T-cell (primary cell): ENCODE results near the gene HAUS7. TPM values are rescaled to one million over a fixed set of nuclear protein-coding genes. Genes with fewer than 3 reads are reported as not detected.
A peak's percentile ranks its signal among the peaks of the same experiment; 100 is the strongest.
"Not testable (repeated sequence)": the region's sequence is repeated elsewhere in the genome, so short reads cannot be mapped to it uniquely, and the experiment has no call there.

Experiments
- ATAC-seq, 4 experiments: fragments of 200-7000 bp in 3 of 4; fragments of 150-1000 bp in 1 of 4; cut with Tn5 transposase; replicated peaks in 1 of 4; 1 replicate in 3 of 4; 2 replicates in 1 of 4; pipeline ENCODE4 v1.10.0; 2021; ENCODE audit warnings: moderate library complexity in 3 of 4, mild to moderate bottlenecking in 2 of 4, moderate number of reproducible peaks in 1 of 4
- CTCF ChIA-PET, 2 donors: fragments of 300-600 bp; sonication (Branson Sonifier 250); formaldehyde crosslinking; loops; one replicate each; lab custom pipeline; 2022; ENCODE audit warnings: antibody characterized with exemption in 2 of 2; lab: Charles Lee
- POLR2A ChIA-PET, 2 donors: fragments of 300-600 bp; sonication (Branson Sonifier 250); formaldehyde crosslinking; loops; one replicate each; lab custom pipeline; 2022; ENCODE audit warnings: antibody characterized with exemption in 2 of 2; lab: Charles Lee
- DNase-seq, 35 experiments: peaks; one replicate each; pipeline versions ENCODE4 v3.0.0 to v3.0.0-alpha.2; 2013 to 2023
- H3K27ac ChIP-seq: one replicate; pipeline ENCODE4 v1.5.1; 2013; ENCODE audit warnings: low read length
- H3K27me3 ChIP-seq, 2 experiments: replicated peaks in 1 of 2; 1 replicate in 1 of 2; 2 replicates in 1 of 2; pipeline versions ENCODE4 v1.6.1 to v1.7.0; 2013; ENCODE audit warnings: low read length in 1 of 2, mixed read lengths in 1 of 2; ENCODE audit not compliant: control insufficient read depth in 2 of 2, insufficient read depth in 2 of 2; ENCODE audit errors: extremely low read depth in 1 of 2
- H3K36me3 ChIP-seq, 2 donors: 1 replicate in 1 of 2; 2 replicates in 1 of 2; pipeline versions ENCODE4 v1.6.1 to v1.7.0; 2013; ENCODE audit warnings: low read length in 1 of 2; ENCODE audit not compliant: control insufficient read depth in 2 of 2, insufficient read depth in 1 of 2; ENCODE audit errors: extremely low read depth in 1 of 2
- H3K4me1 ChIP-seq, 2 experiments: 1 replicate in 1 of 2; 2 replicates in 1 of 2; pipeline versions ENCODE4 v1.6.1 to v1.7.0; 2013; ENCODE audit warnings: low read length in 2 of 2, mixed read lengths in 1 of 2; ENCODE audit not compliant: insufficient read depth in 2 of 2, control insufficient read depth in 1 of 2; ENCODE audit errors: extremely low read depth in 1 of 2
- H3K4me3 ChIP-seq, 2 donors: 1 replicate in 1 of 2; 2 replicates in 1 of 2; pipeline versions ENCODE4 v1.5.1 to v1.7.0; 2013; ENCODE audit warnings: mild to moderate bottlenecking in 2 of 2, low read length in 1 of 2, moderate library complexity in 1 of 2; ENCODE audit not compliant: control insufficient read depth in 1 of 2; ENCODE audit errors: extremely low read depth in 1 of 2
- H3K9me3 ChIP-seq: 2 replicates; pipeline ENCODE4 v1.7.0; 2013
- H3K27ac Mint-ChIP-seq, 2 donors: one replicate each; pipeline ENCODE4 v1.8.0; 2020 to 2021; ENCODE audit warnings: mild to moderate bottlenecking in 2 of 2, mixed read lengths in 2 of 2
- H3K27me3 Mint-ChIP-seq, 2 donors: one replicate each; pipeline ENCODE4 v1.8.0; 2021 to 2022; ENCODE audit warnings: mixed read lengths in 2 of 2
- H3K36me3 Mint-ChIP-seq: one replicate; pipeline ENCODE4 v1.8.0; 2021; ENCODE audit warnings: mixed read lengths
- H3K4me1 Mint-ChIP-seq, 3 donors: one replicate each; pipeline ENCODE4 v1.8.0; 2020 to 2022; ENCODE audit warnings: mixed read lengths in 3 of 3, mild to moderate bottlenecking in 1 of 3
- H3K4me3 Mint-ChIP-seq, 3 donors: one replicate each; pipeline ENCODE4 v1.8.0; 2020 to 2022; ENCODE audit warnings: mild to moderate bottlenecking in 3 of 3, mixed read lengths in 3 of 3, moderate library complexity in 3 of 3
- H3K9me3 Mint-ChIP-seq, 3 donors: one replicate each; pipeline ENCODE4 v1.8.0; 2020 to 2022; ENCODE audit warnings: mixed read lengths in 3 of 3
- WGBS: methylation state at CpG from one replicate; pipeline ENCODE4 v1.1.5; 2013; ENCODE audit warnings: missing lambda C conversion rate; ENCODE audit not compliant: insufficient coverage; 5-methylcytosine and 5-hydroxymethylcytosine counted together
- total RNA-seq, 35 experiments: library from RNA in 6 of 35; stranded (reverse) in 6 of 35; fragments of 120-200 nt in 1 of 35; gene quantifications; one replicate each; pipeline versions ENCODE4 v1.2.1 to v1.2.4 and lab custom pipeline; 2013 to 2026

The HAUS7 gene
- total RNA-seq, 5 donors from 2014 or later (not counting 1 experiment from before 2014, with no cell fraction given): 30.7 to 58.4 (median 48.6) TPM

DNA sequence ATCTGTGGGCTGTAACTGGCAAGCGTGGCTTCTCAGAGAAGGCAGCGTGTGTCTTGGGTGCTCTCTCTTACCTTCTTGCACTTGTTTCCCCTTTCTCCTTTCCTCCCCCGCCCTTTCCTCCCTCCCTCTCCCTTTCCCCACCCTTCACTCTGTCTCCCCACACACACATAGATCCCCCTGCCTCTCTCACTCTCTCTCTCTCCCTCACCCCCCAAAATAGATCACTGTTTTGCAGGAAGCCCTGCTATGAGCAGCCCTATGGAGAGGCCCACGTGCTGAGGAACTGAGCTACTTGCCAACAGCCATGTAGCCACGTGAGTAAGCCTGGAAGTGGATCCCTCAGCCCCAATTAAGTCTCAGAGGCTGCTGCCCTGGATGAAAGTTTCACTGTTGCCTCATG is 65.0 kb downstream of the HAUS7 start:
- ATAC-seq (no peak), DNase-seq (no peak)
- H3K27ac ChIP-seq: no peak overlapping the region
- no peaks in the 10 kb centered on the region for H3K36me3 Mint-ChIP-seq
- WGBS: 20% methylated on average over 1 of the region's 5 CpGs
- CTCF ChIA-PET: interaction anchor here in 1 of 2 donors (0.9 kb wide), 1 partner anchor 102 kb away, joined by 3 read pairs; no protein-coding TSS in a partner anchor
- no peak overlapping the region for H3K4me3 ChIP-seq
- POLR2A ChIA-PET: no interaction called here
- H3K36me3 ChIP-seq: no peaks in the 10 kb centered on the region
- no peaks in the 10 kb centered on the region for H3K9me3 ChIP-seq
- H3K27me3 Mint-ChIP-seq: peaks cover 0 to 13% of the 10 kb centered on the region in 2 donors
- no peaks in the 10 kb centered on the region for H3K27me3 ChIP-seq
- H3K4me1 Mint-ChIP-seq: no peaks in the 10 kb centered on the region
- H3K4me3 Mint-ChIP-seq: no peak overlapping the region
- no peaks in the 10 kb centered on the region for H3K9me3 Mint-ChIP-seq
- no peak overlapping the region for H3K27ac Mint-ChIP-seq
- no peaks in the 10 kb centered on the region for H3K4me1 ChIP-seq

- POLR2A ChIA-PET: interaction anchor here in 1 of 2 donors (0.6 kb wide), 1 partner anchor 59 kb away, joined by 4 read pairs; no protein-coding TSS in a partner anchor
- H3K9me3 Mint-ChIP-seq, H3K4me3 Mint-ChIP-seq, H3K27me3 ChIP-seq, H3K9me3 ChIP-seq, ATAC-seq, H3K4me3 ChIP-seq, H3K4me1 Mint-ChIP-seq, H3K27ac ChIP-seq, H3K36me3 Mint-ChIP-seq, H3K4me1 ChIP-seq, CTCF ChIA-PET, DNase-seq, H3K36me3 ChIP-seq, H3K27ac Mint-ChIP-seq: not testable (repeated sequence)
- 100% methylated on average over 2 of the region's 5 CpGs for WGBS
- H3K27me3 Mint-ChIP-seq: peaks cover 0 to 13% of the 10 kb centered on the region in 2 donors
Measured at GRCh38 chrX:153404333-153404732, 66.0 kb downstream of the HAUS7 start.

- Histone ChIP-seq H3K27me3 (peaks cover 0 to 3% of the 10 kb centered on the region in 2 experiments), H3K4me3 (no peak within 1 kb of the TSS), H3K4me1 (peaks cover 0 to 3% of the 10 kb centered on the region in 2 experiments), H3K27ac (no peak within 1 kb of the TSS), H3K9me3 (no peaks in the 10 kb centered on the region), H3K36me3 (no peaks in the 10 kb centered on the region)
- peaks cover 0 to 16% of the 10 kb centered on the region in 2 donors for H3K27me3 Mint-ChIP-seq
- no peaks in the 10 kb centered on the region for H3K4me1 Mint-ChIP-seq
- H3K4me3 Mint-ChIP-seq: no peak within 1 kb of the TSS
- H3K27ac Mint-ChIP-seq: no peak within 1 kb of the TSS
- no peak for ATAC-seq
- H3K9me3 Mint-ChIP-seq: no peaks in the 10 kb centered on the region
- ChIA-PET POLR2A (no interaction called here), CTCF (no interaction called here)
- WGBS: 96% methylated on average over 16 of the region's 29 CpGs
- no peaks in the 10 kb centered on the region for H3K36me3 Mint-ChIP-seq
- no peak for DNase-seq
Measured at GRCh38 chrX:153401133-153401764, 69.1 kb downstream of the HAUS7 start, which contains the start of gene PNMA6E. TSS of gene PNMA6E (minus strand) at chrX:153401350. CDS start at chrX:153398849, 2,501 bp downstream.

GRCh38 chrX:153400146-153401132 is 69.9 kb downstream of the HAUS7 start:
- 64% methylated on average over 29 of the region's 60 CpGs for WGBS
- H3K27me3 Mint-ChIP-seq: peaks cover 0 to 14% of the 10 kb centered on the region in 2 donors
- H3K27me3 ChIP-seq: peaks cover 0 to 3% of the 10 kb centered on the region in 2 experiments
- peaks cover 0 to 1% (median 0%) of the 10 kb centered on the region in 3 donors for H3K4me1 Mint-ChIP-seq
- H3K4me1 ChIP-seq: peaks cover 0 to 3% of the 10 kb centered on the region in 2 experiments
- ChIA-PET CTCF (no interaction called here), POLR2A (no interaction called here)
- no peaks in the 10 kb centered on the region for H3K9me3 Mint-ChIP-seq
- DNase-seq (peak in 28 of 35 experiments; percentile 10 to 70 (median 37)), ATAC-seq (peak in 3 of 4 experiments; percentile 34 to 60 (median 48))
- no peaks in the 10 kb centered on the region for H3K36me3 Mint-ChIP-seq
- no peak overlapping the region for H3K4me3 ChIP-seq
- H3K9me3 ChIP-seq: no peaks in the 10 kb centered on the region
- no peak overlapping the region for H3K27ac ChIP-seq
- H3K36me3 ChIP-seq: no peaks in the 10 kb centered on the region
- H3K4me3 Mint-ChIP-seq: no peak overlapping the region
- no peak overlapping the region for H3K27ac Mint-ChIP-seq

DNA sequence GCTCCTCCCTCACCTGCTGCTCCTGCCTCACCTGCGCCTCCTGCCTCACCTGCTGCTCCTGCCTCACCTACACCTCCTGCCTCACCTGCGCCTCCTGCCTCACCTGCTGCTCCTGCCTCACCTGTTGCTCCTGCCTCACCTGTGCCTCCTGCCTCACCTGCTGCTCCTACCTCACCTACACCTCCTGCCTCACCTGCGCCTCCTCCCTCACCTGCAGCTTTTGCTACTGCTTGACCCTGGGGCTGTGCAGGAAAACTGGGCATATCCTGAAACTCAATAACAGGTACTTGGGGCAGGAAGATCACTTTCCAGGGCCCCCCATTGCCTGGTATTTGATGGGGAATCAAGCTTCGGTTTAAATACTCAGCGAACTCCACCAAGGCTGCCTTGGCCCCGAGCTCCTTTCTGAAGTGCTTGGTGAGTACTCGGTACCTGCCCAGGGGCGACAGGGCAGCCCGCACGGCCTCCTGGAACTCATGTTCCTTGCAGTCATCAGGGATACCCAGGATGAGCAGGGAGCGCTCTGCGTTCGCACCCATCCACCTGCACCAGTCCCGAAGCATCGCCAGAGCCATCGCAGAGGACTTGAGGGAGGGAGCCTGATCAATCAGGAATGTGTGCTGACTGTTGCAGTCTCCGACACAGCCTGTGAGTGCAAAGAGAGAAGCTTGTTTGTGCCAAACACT is 72.0 kb downstream of the HAUS7 start:
- WGBS: 97% methylated on average over 5 of the region's 17 CpGs
- POLR2A ChIA-PET: interaction anchor here in 1 of 2 donors (0.7 kb wide), 1 partner anchor 11 kb away, joined by 7 read pairs; no protein-coding TSS in a partner anchor
- Mint-ChIP-seq H3K36me3 (no peaks in the 10 kb centered on the region), H3K27me3 (peaks cover 0 to 11% of the 10 kb centered on the region in 2 donors), H3K4me1 (peaks cover 0 to 3% (median 0%) of the 10 kb centered on the region in 3 donors), H3K4me3 (no peak overlapping the region), H3K27ac (no peak overlapping the region), H3K9me3 (no peaks in the 10 kb centered on the region)
- Histone ChIP-seq H3K27me3 (peaks cover 0 to 3% of the 10 kb centered on the region in 2 experiments), H3K36me3 (no peaks in the 10 kb centered on the region), H3K4me1 (peaks cover 0 to 3% of the 10 kb centered on the region in 2 experiments), H3K4me3 (no peak overlapping the region), H3K27ac (no peak overlapping the region), H3K9me3 (no peaks in the 10 kb centered on the region)
- CTCF ChIA-PET: interaction anchor here in 1 of 2 donors (0.5 kb wide), 1 partner anchor 258 kb away, joined by 4 read pairs; no protein-coding TSS in a partner anchor
- no peak for ATAC-seq
- DNase-seq: no peak
